CD4-positive, alpha-beta T cell (primary cell): ENCODE measurements around the gene ENDOG. TPM values are rescaled to one million over a fixed set of nuclear protein-coding genes. Genes with fewer than 3 reads are reported as not detected.

Experiments
- ATAC-seq: fragments of 200-7000 bp; cut with Tn5 transposase; one replicate; pipeline ENCODE4 v1.10.0; 2022; ENCODE audit warnings: mild to moderate bottlenecking; ENCODE audit not compliant: poor library complexity
- CTCF ChIA-PET: fragments of 350-600 bp; sonication (Branson Sonifier 250); formaldehyde crosslinking; loops from one replicate; lab custom pipeline; 2021; ENCODE audit warnings: antibody characterized with exemption, inconsistent platforms; lab: Charles Lee
- POLR2A ChIA-PET: fragments of 350-600 bp; sonication (Branson Sonifier 250); formaldehyde crosslinking; loops from one replicate; lab custom pipeline; 2021; ENCODE audit warnings: antibody characterized with exemption, inconsistent platforms; lab: Charles Lee
- DNase-seq, 14 experiments: peaks; one replicate each; pipeline ENCODE4 v3.0.0-alpha.2; 2013 to 2020; ENCODE audit warnings: mixed read lengths in 2 of 14
- H3K27ac ChIP-seq, 2 donors: one replicate each; pipeline versions ENCODE4 v1.5.1 to v1.7.0; 2013; ENCODE audit warnings: low read length in 2 of 2, low read depth in 1 of 2, mild to moderate bottlenecking in 1 of 2
- H3K27me3 ChIP-seq, 2 experiments: 1 replicate in 1 of 2; 2 replicates in 1 of 2; pipeline versions ENCODE4 v1.6.1 to v1.7.0; 2013; ENCODE audit warnings: low read length in 2 of 2, control low read depth in 1 of 2, mild to moderate bottlenecking in 1 of 2, moderate library complexity in 1 of 2; ENCODE audit not compliant: insufficient read depth in 2 of 2, control insufficient read depth in 1 of 2
- H3K36me3 ChIP-seq: one replicate; pipeline ENCODE4 v1.6.1; 2013; ENCODE audit warnings: low read length, control low read depth; ENCODE audit not compliant: insufficient read depth
- H3K4me1 ChIP-seq: one replicate; pipeline ENCODE4 v1.6.1; 2013; ENCODE audit warnings: low read length, control low read depth; ENCODE audit not compliant: insufficient read depth
- H3K4me3 ChIP-seq: one replicate; pipeline ENCODE4 v1.5.1; 2013; ENCODE audit warnings: mild to moderate bottlenecking, low read length, moderate library complexity
- H3K9me3 ChIP-seq, 2 experiments: 1 replicate in 1 of 2; 2 replicates in 1 of 2; pipeline versions ENCODE4 v1.6.1 to v1.7.0; 2013; ENCODE audit warnings: low read length in 2 of 2, mild to moderate bottlenecking in 2 of 2, control low read depth in 1 of 2, moderate library complexity in 1 of 2; ENCODE audit not compliant: control insufficient read depth in 1 of 2, insufficient read depth in 1 of 2
- H3K27ac Mint-ChIP-seq: one replicate; pipeline ENCODE4 v1.8.0; 2020; ENCODE audit warnings: mixed read lengths
- H3K27me3 Mint-ChIP-seq: one replicate; pipeline ENCODE4 v1.8.0; 2021; ENCODE audit warnings: mixed read lengths
- H3K36me3 Mint-ChIP-seq: one replicate; pipeline ENCODE4 v1.8.0; 2021; ENCODE audit warnings: low read depth, mixed read lengths
- H3K4me1 Mint-ChIP-seq: one replicate; pipeline ENCODE4 v1.8.0; 2021; ENCODE audit warnings: low read depth, mixed read lengths
- H3K4me3 Mint-ChIP-seq: one replicate; pipeline ENCODE4 v1.8.0; 2020; ENCODE audit warnings: mild to moderate bottlenecking, mixed read lengths
- H3K9me3 Mint-ChIP-seq: one replicate; pipeline ENCODE4 v1.8.0; 2020; ENCODE audit warnings: mixed read lengths
- CTCF ChIP-seq: fragments of 200-600 bp; IDR thresholded peaks from one replicate; pipeline ENCODE4 v1.8.0; 2022; ENCODE audit warnings: antibody characterized with exemption, mild to moderate bottlenecking
- intact Hi-C, 2 experiments: fragments of 100-400 bp; cut with DNase I in 1 of 2; cut with micrococcal nuclease in 1 of 2; formaldehyde crosslinking; loops; one replicate each; pipeline versions ENCODE4 v1.15.1 to v1.9.0; 2023 to 2025; cut with DNase I, micrococcal nuclease
- polyA plus RNA-seq, 2 donors: library from polyadenylated mRNA; unstranded; fragments of 120-200 nt; gene quantifications; one replicate each; pipeline ENCODE4 v1.2.1, GENCODE V29; 2013
- total RNA-seq, 174 experiments: library from RNA in 2 of 174; stranded (reverse) in 2 of 174; gene quantifications; one replicate each; pipeline ENCODE4 v1.2.3 and lab custom pipeline; 2021 to 2026

Gene ENDOG
- 1 to 10 TPM; 3.2 to 3.7 TPM for total RNA-seq
- 10.8 TPM for polyA plus RNA-seq (2013, experiment 1 of 2)
- 9.8 TPM for polyA plus RNA-seq (2013, experiment 2 of 2)
- 2.4 to 16.8 (median 8.4) reads per million in 172 experiments for total RNA-seq (lab: John Stamatoyannopoulos, UW)

- no peaks in the 10 kb centered on the region for H3K27me3 ChIP-seq
- Mint-ChIP-seq H3K4me3 (peak within 1 kb of the TSS; percentile 93), H3K27me3 (no peaks in the 10 kb centered on the region), H3K4me1 (peaks cover 11% of the 10 kb centered on the region), H3K9me3 (no peaks in the 10 kb centered on the region), H3K36me3 (peaks cover 17% of the 10 kb centered on the region), H3K27ac (peak within 1 kb of the TSS; percentile 89)
- peak within 1 kb of the TSS; percentile 65 for H3K4me3 ChIP-seq
- peaks cover 19% of the 10 kb centered on the region for H3K36me3 ChIP-seq
- intact Hi-C loops, result loop anchor here (1.0 to 5.0 kb wide), 6 partner anchors 11 to 161 kb away; partner anchors contain the start of genes KYAT1 (in 2 of the 2), SPOUT1 (in 2 of the 2), DYNC2I2 (in 1 of the 2) and LRRC8A (in 1 of the 2)
- TF ChIP-seq CTCF, result peak; percentile 96
- peaks cover 23% of the 10 kb centered on the region for H3K4me1 ChIP-seq
- ATAC-seq (peak; percentile 95), DNase-seq (peak; percentile 92 to 98 (median 97))
- H3K9me3 ChIP-seq, result peaks cover 0 to 8% of the 10 kb centered on the region in 2 experiments
- ChIA-PET CTCF (interaction anchor here (0.6 to 2.2 kb wide), 21 partner anchors 10 to 398 kb away, joined by 3 to 44 read pairs (median 4); partner anchors contain the start of genes DOLK, KYAT1, LRRC8A and NUP188), POLR2A (interaction anchor here (0.6 to 3.7 kb wide), 26 partner anchors 9 to 568 kb away, joined by 3 to 61 read pairs (median 5); partner anchors contain the start of genes DOLPP1, DYNC2I2, GLE1 and KYAT1)
- H3K27ac ChIP-seq, result peak within 1 kb of the TSS; percentile 34 to 53
Observed at GRCh38 chr9:128818099-128818838, at the start of gene ENDOG. Gene ENDOG, plus strand, starts transcription at chr9:128818500. Its CDS starts 185 bp downstream, at chr9:128818685.

GRCh38 chr9:128768606-128769005 lies 49.7 kb upstream of the ENDOG start:
- no peaks in the 10 kb centered on the region for H3K9me3 Mint-ChIP-seq
- CTCF ChIA-PET, result no interaction called here
- POLR2A ChIA-PET, result no interaction called here
- no peak for ATAC-seq
- peak overlapping the region; percentile 60 for H3K4me3 Mint-ChIP-seq
- no peak for DNase-seq
- Histone ChIP-seq H3K4me1 (peaks cover 27% of the 10 kb centered on the region), H3K4me3 (no peak overlapping the region), H3K9me3 (no peaks in the 10 kb centered on the region), H3K36me3 (peaks cover 12% of the 10 kb centered on the region), H3K27me3 (no peaks in the 10 kb centered on the region), H3K27ac (no peak overlapping the region)
- H3K27me3 Mint-ChIP-seq, result no peaks in the 10 kb centered on the region
- intact Hi-C loops, result no loop called here
- peaks cover 24% of the 10 kb centered on the region for H3K36me3 Mint-ChIP-seq
- peaks cover 61% of the 10 kb centered on the region for H3K4me1 Mint-ChIP-seq
- no peak for TF ChIP-seq CTCF
- H3K27ac Mint-ChIP-seq, result peak overlapping the region; percentile 98

- H3K4me1 Mint-ChIP-seq, result peaks cover 46% of the 10 kb centered on the region
- H3K27ac Mint-ChIP-seq, result peak overlapping the region; percentile 98
- no peak for TF ChIP-seq CTCF
- Histone ChIP-seq H3K27me3 (no peaks in the 10 kb centered on the region), H3K9me3 (no peaks in the 10 kb centered on the region), H3K4me3 (peak overlapping the region; percentile 95), H3K27ac (peak overlapping the region; percentile 82 to 83), H3K4me1 (peaks cover 25% of the 10 kb centered on the region), H3K36me3 (peaks cover 12% of the 10 kb centered on the region)
- ChIA-PET POLR2A (interaction anchor here (0.9 to 3.6 kb wide), 10 partner anchors 16 to 399 kb away, joined by 3 to 49 read pairs (median 8); partner anchors contain the start of genes DYNC2I2, ENDOG, SET and SPOUT1), CTCF (interaction anchor here (1.5 kb wide), 1 partner anchor 48 kb away, joined by 5 read pairs; the partner anchor contains the start of gene ENDOG)
- H3K27me3 Mint-ChIP-seq, result no peaks in the 10 kb centered on the region
- peaks cover 20% of the 10 kb centered on the region for H3K36me3 Mint-ChIP-seq
- no peaks in the 10 kb centered on the region for H3K9me3 Mint-ChIP-seq
- DNase-seq (no peak), ATAC-seq (no peak)
- intact Hi-C loops, result loop anchor here (1.0 to 10.0 kb wide), 8 partner anchors 17 to 398 kb away; partner anchors contain the start of genes TBC1D13 (in 2 of the 2), ZDHHC12 (in 2 of the 2), DYNC2I2 (in 1 of the 2) and KYAT1 (in 1 of the 2)
- peak overlapping the region; percentile 98 for H3K4me3 Mint-ChIP-seq
Observed at GRCh38 chr9:128770286-128771030, 47.8 kb upstream of the ENDOG start.
